GM21825 (cell line): ENCODE data around the gene SAG.

Source experiments
- ATAC-seq: cut with Tn5 transposase; IDR thresholded peaks from one replicate; pipeline ENCODE4 v1.9.1; 2021; ENCODE audit warnings: mild to moderate bottlenecking, moderate library complexity; ENCODE audit not compliant: unreplicated experiment

SAG gene

DNA sequence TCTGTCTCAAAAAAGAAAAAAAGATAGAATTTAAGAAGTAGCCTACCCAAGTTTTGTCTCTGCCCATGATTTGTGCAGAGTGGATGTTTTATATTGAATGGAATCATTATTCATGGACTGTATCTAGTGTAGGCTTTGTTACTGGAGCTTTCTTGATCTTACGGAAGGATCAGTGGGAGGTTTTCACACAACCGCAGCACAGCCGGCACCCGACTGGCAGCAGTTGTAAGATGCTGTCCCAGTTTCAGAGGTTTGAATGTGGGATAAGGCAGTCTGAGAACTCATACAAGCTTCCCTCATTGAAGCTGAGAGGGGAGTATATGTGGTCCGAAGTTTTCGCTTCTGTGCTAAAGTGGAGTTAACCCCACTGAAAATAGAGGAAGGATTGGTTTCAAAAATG is 19.7 kb upstream of the SAG start:
- no peak for ATAC-seq

DNA sequence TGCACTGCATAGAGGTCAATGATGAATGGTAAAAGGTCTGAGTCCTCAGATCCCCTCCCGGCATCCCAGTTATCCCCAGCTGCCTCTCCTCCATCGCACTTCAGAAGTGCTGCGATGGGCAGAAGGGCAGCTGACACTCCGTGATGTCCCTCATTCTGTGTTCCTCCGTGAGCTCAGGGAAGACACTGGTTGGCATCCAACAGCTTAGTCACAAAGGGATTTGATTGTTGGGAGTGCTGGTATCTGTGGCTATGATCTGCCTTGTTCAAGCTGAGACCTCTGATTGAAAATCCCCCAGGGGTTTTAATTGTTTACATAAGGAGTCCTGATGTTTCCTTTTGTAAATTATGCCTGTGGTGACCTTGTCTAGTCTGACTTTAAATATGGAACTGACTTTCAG is 19.0 kb upstream of the SAG start:
- ATAC-seq: no peak

DNA sequence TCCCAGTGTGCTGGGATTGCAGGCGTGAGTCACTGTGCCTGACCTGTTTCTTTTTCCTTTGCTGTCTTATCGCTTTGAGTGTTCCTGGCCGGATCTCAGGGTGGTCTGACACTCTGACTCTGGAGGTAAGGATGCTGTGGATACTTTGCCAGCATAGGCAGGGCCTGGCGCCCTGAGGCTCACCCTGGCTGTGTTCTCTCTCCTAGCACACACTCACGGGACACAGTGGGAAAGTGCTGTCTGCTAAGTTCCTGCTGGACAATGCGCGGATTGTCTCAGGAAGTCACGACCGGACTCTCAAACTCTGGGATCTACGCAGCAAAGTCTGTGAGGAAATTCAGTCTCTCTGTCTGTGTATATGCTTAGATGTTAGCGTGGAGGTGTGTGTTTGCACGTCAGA is 18.0 kb upstream of the SAG start:
- no peak for ATAC-seq

- no peak for ATAC-seq
Measured at GRCh38 chr2:233290051-233290845, 17.4 kb upstream of the SAG start.

DNA sequence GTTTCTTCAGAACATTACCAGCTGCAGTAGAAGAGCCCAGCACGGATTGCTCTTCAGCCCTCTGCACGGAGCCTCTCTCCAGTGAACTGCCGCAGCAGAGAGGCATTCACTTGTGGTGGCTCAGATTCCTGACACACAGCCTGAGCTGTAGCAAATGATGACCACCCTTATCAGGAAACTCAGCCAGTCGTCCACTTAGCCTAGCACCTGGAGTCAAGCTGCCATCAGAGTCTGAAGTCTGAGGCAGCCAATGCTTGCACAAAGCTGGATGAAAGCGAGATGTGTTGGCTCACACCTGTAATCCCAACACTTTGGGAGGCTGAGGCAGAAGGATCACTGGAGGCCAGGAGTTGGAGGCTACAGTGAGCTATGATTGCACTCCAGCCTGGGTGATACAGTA is 11.7 kb upstream of the SAG start:
- no peak for ATAC-seq

DNA sequence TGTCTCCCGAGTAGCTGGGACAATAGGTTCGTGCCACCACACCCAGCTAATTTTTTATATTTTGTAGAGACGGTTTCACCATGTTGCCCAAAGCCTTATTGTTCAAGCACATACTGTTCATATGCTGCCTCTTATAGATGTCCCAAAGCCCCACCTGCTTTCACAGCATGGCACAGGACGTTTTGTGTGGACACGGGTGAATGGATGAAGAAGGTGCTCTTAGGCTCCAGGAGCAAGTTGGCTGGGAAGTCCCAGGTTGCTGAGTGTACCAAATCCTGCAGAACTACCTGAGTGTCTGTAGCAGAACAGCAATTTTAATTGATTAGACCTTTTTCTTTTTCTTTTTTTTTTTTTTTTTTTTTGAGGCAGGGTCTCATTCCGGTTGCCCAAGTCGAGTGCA is 10.5 kb upstream of the SAG start:
- no peak for ATAC-seq

- ATAC-seq: no peak
Measured at GRCh38 chr2:233300401-233300800, 7.2 kb upstream of the SAG start.

DNA sequence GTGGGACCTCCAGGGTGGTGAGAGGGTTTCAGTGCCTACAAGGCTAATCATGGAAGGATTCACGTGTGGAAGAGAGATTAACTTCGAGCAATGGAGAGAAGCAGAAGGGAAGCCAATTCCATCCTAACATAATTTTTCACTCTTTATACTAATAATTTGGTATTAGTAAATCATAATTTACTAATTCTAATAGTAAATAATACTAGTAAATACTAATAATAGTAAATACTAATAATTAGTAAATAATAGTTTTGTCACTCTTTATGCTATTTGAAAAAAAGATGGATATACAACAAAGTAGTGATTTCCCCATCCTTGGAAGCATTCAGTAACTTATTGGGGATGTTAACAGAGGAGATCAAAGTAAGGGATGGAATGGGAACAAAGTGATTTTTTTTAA is 6.4 kb upstream of the SAG start:
- no peak for ATAC-seq

GRCh38 chr2:233301811-233302210 is 5.8 kb upstream of the SAG start:
- no peak for ATAC-seq

GRCh38 chr2:233303252-233303651 is 4.4 kb upstream of the SAG start:
- ATAC-seq: no peak

- no peak for ATAC-seq
Measured at GRCh38 chr2:233311241-233311926, 3.8 kb downstream of the SAG start.

DNA sequence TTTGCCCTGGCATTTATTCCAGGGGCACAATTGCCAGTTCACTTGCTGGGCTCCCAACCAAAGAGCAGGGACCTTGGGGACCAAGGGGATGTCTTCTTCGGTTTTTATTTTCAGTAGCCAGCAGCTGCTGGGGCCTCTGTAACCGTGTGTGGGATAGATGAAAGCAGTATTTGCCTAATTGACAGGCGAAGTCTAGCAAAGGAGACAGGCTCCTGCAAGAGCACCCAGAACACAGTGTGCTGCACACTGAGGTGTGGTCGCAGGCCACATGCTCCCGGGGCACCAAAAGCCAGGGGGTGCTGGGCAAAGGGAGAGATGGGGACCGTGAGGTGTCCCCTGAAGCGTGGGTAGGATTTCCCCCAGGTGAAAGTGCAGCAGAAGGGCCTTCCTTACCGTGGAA is 5.3 kb downstream of the SAG start:
- ATAC-seq: no peak

GRCh38 chr2:233314180-233314925 is 6.7 kb downstream of the SAG start:
- ATAC-seq: no peak

DNA sequence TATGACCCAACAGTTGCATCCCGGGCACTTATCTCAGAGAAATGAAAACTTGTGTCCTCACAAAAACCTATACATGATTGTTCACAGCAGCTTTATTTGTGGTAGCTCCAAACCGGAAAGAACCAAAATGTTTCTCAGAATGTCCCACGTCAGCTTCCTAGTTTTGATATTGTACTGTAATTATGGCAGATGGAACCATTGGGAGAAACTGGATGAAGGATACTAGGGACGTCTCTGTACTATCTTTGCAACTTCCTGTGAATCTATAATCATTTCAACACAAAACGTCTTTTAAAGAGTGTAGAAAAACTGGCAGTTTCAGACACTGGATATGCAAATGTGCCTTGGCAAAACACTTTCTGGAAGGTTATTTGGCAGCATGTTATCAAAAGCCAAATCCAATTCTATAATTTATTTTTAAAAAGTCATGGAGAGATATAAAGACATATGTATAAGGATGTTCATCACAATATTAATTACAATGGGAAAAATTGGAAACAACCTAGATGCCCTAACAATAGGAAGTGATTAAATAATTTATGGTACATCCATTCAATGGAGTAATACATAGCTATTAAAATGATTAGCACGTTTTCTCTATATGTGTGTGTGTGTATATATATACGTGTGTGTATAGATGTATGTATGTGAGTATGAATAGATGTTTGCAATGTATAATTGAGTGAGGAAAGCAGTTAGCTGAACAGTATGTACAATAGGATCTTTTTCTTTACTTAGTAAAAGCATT is 9.8 kb downstream of the SAG start:
- no peak for ATAC-seq

DNA sequence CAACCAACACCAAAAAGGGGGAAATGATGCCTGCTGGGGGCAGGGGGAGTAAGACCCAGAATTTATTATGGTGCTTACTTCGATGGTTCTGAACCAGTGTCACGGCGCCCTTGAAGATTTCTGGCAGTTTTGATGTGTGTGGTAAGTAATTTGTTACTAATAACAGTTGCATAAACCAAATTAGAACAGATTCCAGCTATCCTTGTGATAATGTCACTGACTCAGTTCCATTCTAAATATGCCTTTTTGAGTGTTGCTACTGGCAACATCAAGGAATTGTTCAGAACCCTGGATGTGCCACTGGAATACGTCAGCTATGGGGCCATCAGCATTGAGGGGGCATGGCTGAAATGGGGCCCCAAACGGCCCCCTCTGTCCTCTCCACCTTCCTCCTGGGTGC is 11.6 kb downstream of the SAG start:
- no peak for ATAC-seq

- no peak for ATAC-seq
Measured at GRCh38 chr2:233320470-233320869, 12.9 kb downstream of the SAG start.

GRCh38 chr2:233321166-233321565 is 13.6 kb downstream of the SAG start:
- ATAC-seq: no peak

GRCh38 chr2:233323851-233324250 is 16.2 kb downstream of the SAG start:
- no peak for ATAC-seq

DNA sequence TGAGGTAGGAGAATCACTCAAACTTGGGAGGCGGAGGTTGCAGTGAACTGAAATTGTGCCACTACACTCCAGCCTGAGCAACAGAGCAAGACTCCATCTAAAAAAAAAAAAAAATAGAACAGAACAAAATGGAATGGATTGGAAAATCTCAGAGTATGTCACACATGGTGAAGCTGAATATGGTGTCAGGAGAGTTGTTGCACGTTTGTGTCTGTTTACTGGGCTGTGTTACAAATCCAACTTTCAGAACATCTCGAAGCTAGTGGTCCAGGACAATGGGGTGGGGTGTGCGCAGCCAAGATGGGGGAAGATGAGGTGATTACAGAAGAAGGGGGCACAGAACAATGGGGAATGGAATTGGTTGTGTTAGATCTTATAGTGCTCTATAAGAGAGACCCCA is 17.6 kb downstream of the SAG start:
- no peak for ATAC-seq

DNA sequence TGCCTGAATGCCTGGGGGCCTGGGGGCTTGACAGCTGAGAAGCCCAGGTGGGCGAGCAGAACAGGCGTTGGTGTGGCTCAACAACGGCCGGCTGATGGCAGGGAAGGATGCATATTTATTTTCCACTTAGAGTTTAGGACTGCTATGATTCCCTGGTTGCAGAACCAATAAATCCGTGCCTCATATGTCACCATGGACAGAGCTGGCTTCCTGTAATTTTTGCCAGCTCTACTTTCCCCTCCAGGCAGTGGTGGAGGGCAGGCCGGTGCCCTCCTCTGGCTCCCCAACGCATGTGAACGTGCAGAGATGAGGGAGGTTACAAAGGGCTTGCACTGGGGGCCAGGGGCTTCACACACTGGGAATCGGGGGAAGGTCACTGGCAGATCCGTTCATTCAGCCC is 18.2 kb downstream of the SAG start:
- no peak for ATAC-seq

DNA sequence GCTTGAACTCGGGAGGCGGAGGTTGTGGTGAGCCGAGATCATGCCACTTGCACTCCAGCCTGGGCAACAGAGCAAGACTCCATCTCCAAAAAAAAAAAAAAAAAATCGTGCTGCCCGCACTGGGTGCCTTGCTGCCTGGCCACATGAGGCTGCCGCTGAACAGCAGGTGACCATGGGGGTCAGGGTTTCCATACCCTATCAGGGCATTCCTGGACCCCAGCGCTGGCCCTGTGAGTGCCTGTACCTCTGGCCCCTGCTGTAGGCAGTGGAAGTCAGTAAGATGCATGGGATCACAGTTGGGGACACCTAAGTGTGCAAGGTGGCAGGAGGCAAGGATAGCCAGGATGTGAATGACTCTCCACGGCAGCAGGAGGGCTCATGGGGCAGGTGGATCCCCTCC is 18.9 kb downstream of the SAG start:
- ATAC-seq: no peak
